ENCODE data around the gene PAPPA.

Gene PAPPA

DNA sequence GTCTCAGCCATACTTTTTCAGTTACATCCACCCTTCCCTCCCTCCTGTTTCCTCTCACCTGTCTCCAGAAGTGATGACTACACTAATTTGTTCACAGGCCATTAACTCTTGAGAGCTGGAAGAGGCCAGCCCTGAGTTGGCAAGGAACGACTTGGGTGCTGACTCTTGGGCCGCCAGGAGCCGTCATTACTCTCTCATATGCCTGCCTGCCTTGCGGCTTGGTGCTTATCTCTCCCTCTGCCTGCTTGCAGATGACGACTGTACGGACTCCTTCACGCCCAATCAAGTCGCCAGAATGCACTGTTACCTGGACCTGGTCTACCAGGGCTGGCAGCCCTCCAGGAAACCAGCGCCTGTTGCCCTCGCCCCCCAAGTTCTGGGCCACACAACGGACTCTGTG, 66.1 kb downstream of the PAPPA start:
- DNase-seq (ENCODE audit: extremely low read depth in 1 of 2, low read depth in 1 of 2): no peak

- DNase-seq (ENCODE audit: extremely low read depth in 1 of 2, low read depth in 1 of 2): no peak
These were observed 70.3 kb downstream of the PAPPA start for GRCh38 chr9:116223926-116224325.

DNA sequence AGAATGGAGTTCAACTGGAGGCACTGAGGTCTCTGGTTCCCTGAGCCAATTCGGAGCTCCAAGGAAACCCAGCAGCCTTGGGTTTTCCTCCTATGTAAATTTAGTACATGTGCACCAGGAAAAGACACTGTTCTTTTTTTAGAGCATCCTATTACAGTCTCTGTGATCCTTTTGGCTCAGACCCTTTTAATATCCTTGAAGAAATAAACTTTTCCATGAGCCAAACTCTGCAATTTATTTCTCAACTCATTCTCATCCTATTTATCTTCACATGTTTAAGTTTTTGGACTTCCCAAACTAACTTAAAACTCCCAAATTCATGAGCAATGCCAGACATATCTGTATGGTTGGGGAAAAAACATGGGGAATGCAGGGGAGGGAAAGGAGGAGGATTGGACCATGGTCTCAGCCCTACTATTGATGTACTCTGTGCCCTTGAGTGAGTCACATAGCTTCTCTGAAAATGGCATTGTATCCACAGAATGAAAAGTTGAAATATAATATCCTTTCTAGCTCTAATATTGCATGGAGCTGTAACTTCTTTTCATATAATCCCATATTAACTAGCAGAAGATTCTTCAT, 76.6 kb downstream of the PAPPA start:
- no peak for DNase-seq (ENCODE audit: extremely low read depth in 1 of 2, low read depth in 1 of 2)

DNA sequence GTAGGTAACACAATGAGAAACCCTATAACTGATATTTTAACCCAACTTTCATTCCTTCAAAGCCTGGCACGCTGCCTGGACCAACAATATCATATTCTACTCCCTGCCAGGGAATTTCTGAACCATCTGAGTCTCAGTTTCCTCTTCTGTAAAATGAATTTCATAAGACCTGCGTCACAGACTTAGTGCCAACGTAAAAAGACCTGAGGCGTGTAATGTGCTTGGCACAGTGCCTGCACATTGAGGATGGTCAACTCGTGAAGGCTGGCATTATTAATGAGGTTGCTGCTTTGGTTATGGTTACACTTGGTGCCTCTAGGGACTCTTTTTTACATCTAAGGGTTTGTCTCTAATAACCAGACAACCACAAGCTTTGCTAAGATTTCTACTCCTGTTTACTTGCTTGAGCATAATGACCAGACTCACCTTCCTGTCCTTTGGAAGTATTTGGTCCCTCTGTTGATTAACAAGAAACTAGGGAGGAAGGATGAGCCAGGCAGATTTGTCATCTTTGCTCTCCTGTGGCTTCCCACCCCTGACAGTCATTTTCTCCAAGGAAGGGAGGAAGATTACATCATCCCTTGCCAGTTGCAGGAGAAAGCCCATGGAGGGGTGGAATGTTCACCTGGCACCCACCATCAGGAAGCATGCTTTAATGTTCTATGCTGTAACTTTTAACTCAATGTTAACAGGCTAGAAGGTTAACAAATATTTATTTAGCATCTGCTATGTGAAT, 79.0 kb downstream of the PAPPA start:
- no peak for DNase-seq (ENCODE audit: extremely low read depth in 1 of 2, low read depth in 1 of 2)

- no peak for DNase-seq (ENCODE audit: extremely low read depth in 1 of 2, low read depth in 1 of 2)
These were observed 79.6 kb downstream of the PAPPA start for GRCh38 chr9:116233160-116233530.

DNA sequence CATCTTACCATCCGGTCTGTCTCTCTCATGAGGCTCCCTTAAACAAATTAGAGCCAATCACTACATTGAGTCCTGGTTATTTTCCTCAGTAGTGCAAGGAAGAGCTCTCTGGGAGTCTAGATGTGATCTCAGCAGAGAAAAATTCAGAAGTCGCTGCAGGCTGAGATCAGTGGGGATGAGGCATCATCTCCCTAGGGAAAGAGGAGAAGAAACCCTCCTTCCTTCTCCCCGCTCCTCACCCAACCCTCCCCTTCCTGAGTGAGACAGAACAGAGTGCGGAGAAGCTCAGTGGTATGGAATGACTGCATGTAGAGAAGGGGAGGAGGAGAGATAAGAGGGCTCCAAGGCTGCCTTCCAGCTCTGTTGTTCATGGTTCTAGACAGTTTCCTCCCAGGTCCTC, 80.5 kb downstream of the PAPPA start:
- no peak for DNase-seq (ENCODE audit: extremely low read depth in 1 of 2, low read depth in 1 of 2)

- no peak for DNase-seq (ENCODE audit: extremely low read depth in 1 of 2, low read depth in 1 of 2)
These were observed 83.4 kb downstream of the PAPPA start for GRCh38 chr9:116236979-116237378.

DNA sequence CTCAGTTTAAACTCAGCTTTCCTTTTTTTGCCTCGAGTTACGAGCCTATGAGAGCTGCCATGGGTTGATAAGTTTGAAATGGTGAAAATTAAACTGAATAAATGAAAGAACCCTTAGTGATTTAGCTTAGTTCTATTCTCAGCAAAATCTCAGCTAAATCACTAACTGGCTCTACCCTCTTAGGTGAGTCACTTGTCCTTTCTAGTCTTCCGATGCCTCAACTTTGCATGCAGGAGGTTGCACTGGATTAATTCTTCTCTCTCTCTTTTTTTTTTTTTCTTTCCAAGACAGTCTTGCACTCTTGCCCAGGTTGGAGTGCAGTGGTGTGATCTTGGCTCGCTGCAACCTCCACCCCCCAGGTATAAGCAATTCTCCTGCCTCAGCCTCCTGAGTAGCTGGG, 83.9 kb downstream of the PAPPA start:
- DNase-seq (ENCODE audit: extremely low read depth in 1 of 2, low read depth in 1 of 2): no peak

DNA sequence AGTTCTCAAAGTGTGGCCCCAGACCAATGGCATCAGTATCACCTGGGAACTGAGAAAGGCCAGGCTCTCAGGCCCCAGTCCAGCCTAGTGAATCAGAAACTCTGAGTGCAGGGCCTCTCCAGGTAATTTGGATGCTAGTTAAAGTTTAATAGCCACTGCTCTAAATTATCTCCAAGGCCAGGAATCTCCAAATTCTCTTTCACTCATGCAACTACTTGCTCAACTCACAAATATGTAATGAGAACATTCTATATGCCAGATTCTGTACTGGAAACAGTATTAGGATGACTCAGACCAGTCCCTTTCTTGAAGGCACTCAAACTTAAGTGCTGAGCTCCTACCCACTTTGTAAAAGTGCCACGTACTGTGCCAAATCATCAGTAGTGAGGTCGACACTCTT, 84.6 kb downstream of the PAPPA start:
- DNase-seq (ENCODE audit: extremely low read depth in 1 of 2, low read depth in 1 of 2): no peak

DNA sequence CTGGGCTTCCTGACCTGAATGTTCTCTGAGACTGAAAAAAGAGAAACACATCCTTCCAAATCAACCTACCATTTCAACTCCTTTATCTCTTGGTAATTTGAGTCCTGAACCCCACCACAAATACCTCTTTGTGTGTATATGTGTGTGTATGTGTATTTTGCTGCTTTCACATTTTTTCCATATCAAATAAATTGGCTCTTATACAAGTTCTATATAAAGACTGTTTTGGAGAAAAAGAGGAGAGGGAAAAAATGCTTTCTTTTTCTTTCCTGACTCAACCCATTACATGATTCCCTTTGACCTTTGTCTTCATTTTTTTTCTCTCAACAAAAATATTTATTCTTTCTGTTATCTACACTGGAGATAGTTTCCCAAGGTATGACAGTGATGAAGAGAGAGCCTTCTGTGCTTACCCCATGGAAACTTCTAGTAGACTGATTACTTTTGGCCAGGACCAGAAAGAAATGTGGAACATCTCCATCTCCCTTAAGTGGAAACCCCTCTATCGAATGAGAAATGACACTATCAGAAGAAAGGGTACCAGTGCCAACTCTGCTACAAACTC, 85.3 kb downstream of the PAPPA start:
- DNase-seq (ENCODE audit: extremely low read depth in 1 of 2, low read depth in 1 of 2): no peak

DNA sequence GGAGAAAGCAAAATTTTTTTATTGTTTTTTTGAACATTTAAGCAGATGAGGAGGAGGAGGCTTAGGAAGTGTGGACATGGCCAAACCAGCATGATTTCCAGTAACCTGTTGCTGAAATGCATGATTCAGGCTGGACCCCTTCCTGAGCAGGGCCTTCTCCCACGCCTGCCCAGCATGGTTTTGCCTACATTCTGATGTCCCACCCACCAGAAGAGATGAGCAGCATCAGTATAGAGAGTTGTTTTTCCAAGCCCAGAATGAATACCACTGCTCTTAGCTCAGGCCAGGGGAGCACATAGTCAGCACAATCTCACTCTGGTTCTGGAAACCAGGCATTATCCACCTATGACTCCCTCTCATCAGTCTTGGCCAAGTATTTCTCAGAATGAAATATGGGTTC, 90.1 kb downstream of the PAPPA start:
- DNase-seq (ENCODE audit: extremely low read depth in 1 of 2, low read depth in 1 of 2): no peak

DNA sequence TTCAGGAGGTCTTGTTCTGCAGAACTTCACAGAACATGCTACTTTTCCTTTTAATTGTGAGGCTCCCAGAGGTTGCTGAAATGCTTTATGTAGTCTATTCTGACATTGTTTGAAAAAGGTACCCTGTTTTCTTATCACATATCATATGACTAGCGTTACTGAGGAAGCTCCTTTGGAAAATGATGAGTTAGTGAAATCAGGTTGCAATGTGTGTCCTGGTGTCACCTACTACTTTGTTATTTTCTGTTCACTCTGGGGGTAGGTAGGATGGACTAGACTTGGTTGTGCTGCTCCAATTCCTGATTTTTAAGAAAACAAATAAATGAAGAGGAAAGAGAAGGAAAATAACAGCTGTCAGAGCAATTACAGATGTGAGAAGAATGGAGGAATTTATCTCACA, 93.7 kb downstream of the PAPPA start:
- DNase-seq (ENCODE audit: extremely low read depth in 1 of 2, low read depth in 1 of 2): no peak

DNA sequence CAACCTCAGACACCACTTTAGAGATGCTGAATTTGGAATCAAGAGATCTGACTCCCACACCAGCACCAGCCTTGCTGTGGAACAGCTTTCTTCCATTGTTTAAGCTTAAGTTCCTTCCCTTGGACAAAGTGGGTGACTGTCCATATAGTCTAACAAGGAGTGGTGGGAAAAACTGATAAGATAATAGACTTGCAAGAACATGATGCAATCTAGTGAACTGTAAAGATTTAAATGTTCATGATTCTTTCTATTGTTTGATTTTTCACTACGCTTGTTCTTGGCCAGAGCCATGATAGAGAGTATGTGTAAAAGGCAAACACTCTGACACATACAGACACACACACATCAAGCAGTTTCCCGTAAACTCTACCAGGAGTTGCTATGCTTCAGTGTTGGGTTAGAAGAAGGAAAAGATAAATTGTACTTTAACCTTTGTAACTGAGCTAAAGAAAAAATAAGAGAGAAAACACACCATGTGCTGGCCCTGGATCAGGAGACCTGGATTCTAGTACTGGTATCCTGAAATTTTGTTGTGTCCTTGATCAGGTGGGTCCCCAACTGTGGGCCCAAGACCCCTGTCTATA, 94.3 kb downstream of the PAPPA start:
- no peak for DNase-seq (ENCODE audit: extremely low read depth in 1 of 2, low read depth in 1 of 2)

DNA sequence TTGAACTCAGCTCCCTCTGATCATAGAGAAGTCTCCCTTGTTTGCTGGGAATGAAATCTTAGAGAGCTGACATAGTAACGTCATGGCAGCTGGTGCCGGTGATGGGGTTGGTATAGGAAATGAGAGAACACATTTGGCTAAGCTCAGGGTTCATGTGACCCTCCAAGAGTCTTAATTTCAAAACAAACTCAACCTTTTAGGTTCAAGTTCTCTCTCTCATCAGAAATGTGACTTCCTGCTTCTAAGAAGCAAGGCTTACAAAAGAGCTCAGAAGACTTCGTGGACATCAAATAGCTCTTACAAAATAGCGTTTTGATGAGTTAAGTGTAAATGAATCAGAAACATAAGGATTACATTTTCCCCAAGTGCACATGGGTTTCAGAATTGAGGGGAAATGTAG, 97.3 kb downstream of the PAPPA start:
- DNase-seq (ENCODE audit: extremely low read depth in 1 of 2, low read depth in 1 of 2): no peak

DNA sequence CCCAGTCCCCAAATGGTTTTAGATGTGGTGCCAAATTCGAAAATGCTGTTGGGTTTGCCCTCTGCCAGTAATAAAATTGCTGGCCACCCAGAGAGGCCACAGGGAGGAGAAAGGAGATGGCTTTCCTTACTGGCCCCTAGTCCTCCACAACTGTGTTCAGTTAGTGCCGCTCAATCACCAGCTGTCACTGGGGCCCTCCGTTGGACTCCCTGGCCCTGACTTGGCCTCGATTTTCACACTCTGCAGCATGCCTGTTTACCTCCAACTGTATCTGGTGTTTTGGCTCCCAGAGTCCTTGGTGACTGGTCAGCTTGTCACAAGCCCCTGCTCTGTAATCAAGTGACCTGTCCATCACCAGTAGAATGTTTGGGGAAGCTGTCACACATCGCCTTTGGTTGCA, 97.8 kb downstream of the PAPPA start:
- DNase-seq (ENCODE audit: extremely low read depth in 1 of 2, low read depth in 1 of 2): no peak

DNA sequence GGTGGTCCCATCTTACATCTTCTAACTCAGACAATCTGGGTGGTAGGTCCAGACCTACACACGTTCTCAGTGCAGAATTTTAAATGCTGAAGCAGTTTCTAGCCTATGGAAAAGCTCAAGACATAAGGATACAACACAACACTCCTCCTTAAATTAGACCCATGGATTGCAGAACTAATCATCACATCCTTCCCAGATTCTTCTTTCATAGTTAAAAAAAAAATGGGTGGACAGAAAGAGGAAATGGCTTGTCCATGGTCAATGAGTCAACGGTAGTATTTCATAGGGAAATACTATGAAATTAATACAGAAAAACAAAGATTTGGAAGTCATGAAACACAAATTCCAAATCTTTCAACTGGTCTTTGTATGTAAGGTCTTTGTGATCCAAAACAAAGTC, 106.9 kb downstream of the PAPPA start:
- no peak for DNase-seq (ENCODE audit: extremely low read depth in 1 of 2, low read depth in 1 of 2)

- no peak for DNase-seq (ENCODE audit: extremely low read depth in 1 of 2, low read depth in 1 of 2)
These were observed 108.9 kb downstream of the PAPPA start for GRCh38 chr9:116262448-116262847.

- no peak for DNase-seq (ENCODE audit: extremely low read depth in 1 of 2, low read depth in 1 of 2)
These were observed 110.8 kb downstream of the PAPPA start for GRCh38 chr9:116264361-116264760.

- no peak for DNase-seq (ENCODE audit: extremely low read depth in 1 of 2, low read depth in 1 of 2)
These were observed 113.4 kb downstream of the PAPPA start for GRCh38 chr9:116267021-116267420.

DNA sequence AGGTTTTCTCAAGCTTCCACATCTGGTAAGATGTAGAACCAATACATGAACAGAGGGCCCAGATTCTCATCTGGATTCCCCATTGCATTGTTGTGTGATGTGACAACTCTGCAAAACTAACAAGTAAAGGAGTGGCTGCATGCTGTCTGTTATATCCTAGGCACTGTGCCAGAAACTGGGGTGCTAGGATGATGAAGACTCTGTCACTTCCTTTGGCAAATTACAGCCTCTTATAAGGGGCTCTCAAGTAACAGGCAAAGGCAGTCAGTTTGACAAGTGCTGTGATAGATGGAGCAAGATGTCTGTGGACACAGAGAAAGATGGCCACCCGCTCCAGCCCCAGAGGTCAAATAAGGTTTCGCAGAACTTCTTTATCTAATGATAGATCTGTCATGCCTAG, 115.7 kb downstream of the PAPPA start:
- no peak for DNase-seq (ENCODE audit: extremely low read depth in 1 of 2, low read depth in 1 of 2)

GRCh38 chr9:116270546-116270945, 117.0 kb downstream of the PAPPA start:
- no peak for DNase-seq (ENCODE audit: extremely low read depth in 1 of 2, low read depth in 1 of 2)

DNA sequence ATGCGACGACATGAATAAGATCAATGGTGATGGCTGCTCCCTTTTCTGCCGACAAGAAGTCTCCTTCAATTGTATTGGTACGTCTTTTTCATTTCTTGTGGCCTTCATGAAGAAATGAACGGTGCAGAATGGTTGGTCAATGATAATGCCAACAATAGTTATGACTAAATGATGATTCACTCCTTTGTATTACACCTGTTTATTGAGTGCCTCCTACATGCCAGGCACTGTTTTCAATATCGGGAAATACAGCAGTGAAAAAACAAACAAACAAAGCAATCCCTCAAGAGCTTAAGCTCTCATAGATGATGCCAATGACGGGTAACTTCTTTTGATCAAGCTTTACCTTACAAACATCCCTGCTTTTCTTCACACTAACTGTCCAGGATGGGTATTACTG, 117.7 kb downstream of the PAPPA start:
- DNase-seq (ENCODE audit: extremely low read depth in 1 of 2, low read depth in 1 of 2): no peak

Measured in activated CD8-positive, alpha-beta memory T cell treated with anti-CD3 and anti-CD28 coated beads for 1 hour (primary cell).